Epithelial cell of prostate (primary cell): ENCODE measurements around the gene MISP.

ENCODE experiments used
- DNase-seq: peaks from one replicate; pipeline ENCODE4 v3.0.0-alpha.2; 2011; ENCODE audit warnings: low read depth, low spot score
- H3K27ac ChIP-seq: fragments of 450-650 bp; 2 replicates; pipeline ENCODE4 v1.5.1; 2017; ENCODE audit warnings: mild to moderate bottlenecking

MISP gene

GRCh38 chr19:795073-795611, 44.2 kb downstream of the MISP start:
- DNase-seq = no peak
- H3K27ac ChIP-seq = no peak overlapping the region

GRCh38 chr19:795691-796581, 45.0 kb downstream of the MISP start:
- no peak overlapping the region for H3K27ac ChIP-seq
- no peak for DNase-seq

- DNase-seq = peak; percentile 100
- peak within 1 kb of the TSS; percentile 95 for H3K27ac ChIP-seq
These were observed 46.0 kb downstream of the MISP start, which contains the start of gene PTBP1 for GRCh38 chr19:796692-797527. Gene PTBP1, plus strand, starts transcription at chr19:797452. Its CDS starts 46 bp downstream, at chr19:797498.

GRCh38 chr19:797528-798414, 46.9 kb downstream of the MISP start:
- H3K27ac ChIP-seq = peak overlapping the region; percentile 95
- peak; percentile 39 for DNase-seq

- no peak for DNase-seq
- peak overlapping the region; percentile 95 for H3K27ac ChIP-seq
These were observed 47.6 kb downstream of the MISP start for GRCh38 chr19:798415-799075.

GRCh38 chr19:799076-799881, 48.4 kb downstream of the MISP start:
- H3K27ac ChIP-seq = peak overlapping the region; percentile 95
- no peak for DNase-seq

DNA sequence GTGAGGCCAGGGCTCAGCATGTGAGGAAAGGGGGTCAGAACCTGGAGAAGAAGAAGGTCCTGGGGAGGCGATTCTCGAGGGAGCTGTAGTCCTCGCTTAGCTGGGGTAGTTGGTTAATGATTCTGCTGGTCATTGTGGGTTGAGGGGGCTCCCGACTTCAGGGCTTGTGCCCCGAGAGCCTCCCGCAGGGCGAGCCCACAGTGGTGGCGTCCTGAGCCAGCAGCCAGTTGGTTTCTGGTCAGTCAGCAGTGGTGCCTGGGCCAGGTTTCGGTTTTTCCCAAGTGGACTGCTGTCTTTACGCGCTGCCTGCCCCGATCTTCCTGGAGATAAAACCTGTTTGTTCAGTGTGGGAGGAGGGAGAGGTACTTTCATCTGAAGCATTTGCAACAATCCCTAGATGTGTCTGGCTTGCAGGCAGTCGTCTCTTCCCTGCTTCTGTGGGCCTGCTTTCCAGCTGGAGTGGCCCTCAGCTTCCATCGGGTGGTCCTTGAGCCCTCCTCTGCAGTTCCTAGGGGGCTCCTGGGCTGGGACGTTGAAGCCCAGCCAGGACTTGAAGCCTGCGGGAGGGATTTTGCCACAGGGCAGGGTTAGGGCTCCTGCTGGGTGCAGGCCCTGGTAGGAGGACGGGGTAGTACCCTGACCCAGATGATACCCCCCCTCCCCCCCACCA, 49.6 kb downstream of the MISP start:
- H3K27ac ChIP-seq = peak overlapping the region; percentile 95
- peak; percentile 60 for DNase-seq

DNA sequence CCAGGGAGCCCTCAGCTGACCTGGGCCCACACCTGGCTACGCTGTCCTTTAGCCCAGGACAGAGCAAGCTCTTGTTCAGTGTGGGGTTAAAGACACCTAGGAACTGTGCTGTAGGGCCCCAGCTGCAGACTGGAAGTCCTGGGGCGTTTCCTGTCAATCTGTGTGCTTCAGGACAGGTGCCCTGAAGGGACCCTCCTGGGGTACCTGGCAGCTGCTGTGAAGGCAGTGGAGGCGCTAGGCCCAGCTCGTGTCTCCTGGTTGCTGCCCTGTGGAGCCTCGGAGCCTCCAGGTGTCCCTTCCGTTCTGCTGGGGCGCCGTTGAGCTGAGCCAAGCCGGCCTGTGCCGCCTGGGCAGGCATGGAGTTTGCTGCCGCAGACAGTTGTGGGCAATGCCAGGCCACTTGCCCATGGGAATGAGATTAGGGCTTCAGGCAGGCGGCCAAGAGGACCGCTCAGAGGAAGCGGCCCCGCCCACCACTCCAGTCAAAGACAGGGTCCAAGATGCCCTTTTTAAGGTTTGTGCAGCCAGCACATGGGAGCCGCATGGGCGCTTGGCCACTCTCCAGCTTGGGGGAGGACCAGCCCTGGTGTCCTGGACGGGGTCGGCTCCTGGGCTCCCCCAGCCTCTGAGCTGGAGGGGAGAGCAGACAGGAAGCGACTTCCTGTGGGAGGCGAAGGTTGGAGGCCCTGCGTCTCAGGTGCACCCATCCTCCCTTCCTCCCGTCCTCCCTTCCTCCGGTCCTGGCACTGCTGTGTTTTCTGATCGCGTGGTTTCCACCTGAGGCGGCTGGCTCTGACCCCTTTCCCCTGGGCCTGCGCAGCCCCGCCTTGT, 50.3 kb downstream of the MISP start:
- H3K27ac ChIP-seq = peak overlapping the region; percentile 95
- DNase-seq = no peak

DNA sequence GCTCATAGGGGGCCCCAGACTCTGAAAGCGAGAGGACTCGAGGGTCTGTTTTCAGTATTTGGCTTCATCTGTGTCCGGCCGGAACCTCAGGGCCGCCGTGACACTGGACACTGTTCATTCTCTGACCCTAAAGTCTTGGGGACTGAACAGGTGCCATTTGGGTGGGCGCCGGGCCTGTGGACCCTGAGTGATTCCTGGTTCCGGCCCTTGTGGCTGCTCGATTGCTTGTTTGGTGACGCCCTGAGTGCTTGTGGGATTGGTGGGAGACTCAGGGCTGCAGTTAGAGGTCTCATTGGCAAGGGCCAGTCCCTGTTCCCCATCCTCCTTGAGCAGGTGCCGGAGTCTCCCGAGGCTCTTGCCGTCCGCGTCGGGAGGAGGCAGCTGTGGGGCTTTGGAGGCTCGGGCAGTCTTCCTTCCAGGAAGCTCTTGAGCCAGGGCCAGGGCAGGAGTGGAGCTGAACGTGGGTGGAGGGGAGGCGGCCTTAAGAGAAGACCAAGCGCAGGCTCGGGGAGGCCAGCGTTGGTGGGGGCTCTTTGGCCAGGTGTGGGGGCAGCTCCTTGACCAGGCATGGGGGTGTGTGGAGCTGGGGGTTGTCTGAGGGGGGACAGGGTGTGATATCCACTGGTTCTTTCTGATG, 51.1 kb downstream of the MISP start:
- no peak for DNase-seq
- H3K27ac ChIP-seq = peak overlapping the region; percentile 95

DNA sequence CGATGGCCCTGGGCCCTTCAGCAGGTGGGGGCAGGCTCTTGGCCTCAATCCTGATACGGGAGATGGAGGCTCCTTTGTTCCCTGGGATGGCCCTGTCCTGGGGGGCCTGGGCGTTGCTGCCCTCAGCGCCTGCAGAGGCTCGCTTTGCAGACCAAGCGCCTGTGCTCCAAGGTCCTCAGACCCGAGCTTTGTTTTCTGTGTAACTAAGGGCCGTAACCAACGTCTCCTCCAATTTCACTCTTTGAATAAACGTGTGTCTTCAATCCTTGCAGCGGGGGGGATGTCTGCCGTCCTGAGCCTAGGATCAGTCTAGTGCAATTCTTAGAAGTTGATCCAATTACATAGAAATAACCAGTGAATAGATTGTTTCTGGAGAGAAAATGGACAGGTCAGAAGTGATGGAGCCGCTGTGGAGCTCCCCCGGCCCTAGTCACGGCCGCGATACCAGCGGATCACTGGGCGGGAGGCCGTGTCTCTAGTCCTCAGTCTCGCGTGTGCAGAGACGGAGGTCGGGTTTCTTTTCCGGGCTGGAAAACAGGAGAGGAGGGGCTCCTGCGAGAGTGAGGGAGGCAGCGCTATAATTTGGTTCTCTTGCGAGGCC, 51.7 kb downstream of the MISP start:
- no peak for DNase-seq
- no peak overlapping the region for H3K27ac ChIP-seq

GRCh38 chr19:803099-803561, 52.2 kb downstream of the MISP start:
- DNase-seq = no peak
- no peak overlapping the region for H3K27ac ChIP-seq

DNA sequence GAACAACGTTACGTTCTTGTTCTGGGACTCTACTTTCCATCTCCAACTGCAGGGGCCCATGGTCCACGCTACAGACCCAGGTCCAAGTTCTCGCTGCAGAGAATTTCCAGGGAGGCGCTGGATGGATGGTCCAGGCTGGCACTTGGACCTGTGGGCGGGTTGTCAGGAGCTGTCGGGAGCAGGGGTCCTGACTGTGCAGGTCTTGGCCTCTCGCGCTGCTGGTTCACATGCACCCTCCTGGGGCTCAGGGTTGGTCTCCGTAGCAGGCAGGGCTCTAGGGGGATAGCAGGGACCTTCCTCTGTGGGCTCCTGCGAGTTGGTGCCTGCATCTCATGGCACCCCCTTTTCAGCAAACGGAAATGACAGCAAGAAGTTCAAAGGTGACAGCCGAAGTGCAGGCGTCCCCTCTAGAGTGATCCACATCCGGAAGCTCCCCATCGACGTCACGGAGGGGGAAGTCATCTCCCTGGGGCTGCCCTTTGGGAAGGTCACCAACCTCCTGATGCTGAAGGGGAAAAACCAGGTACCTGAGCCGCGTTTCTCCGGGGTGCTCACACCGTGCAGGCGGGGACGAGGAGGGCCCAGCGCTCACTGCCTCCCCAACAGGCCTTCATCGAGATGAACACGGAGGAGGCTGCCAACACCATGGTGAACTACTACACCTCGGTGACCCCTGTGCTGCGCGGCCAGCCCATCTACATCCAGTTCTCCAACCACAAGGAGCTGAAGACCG, 52.9 kb downstream of the MISP start:
- no peak overlapping the region for H3K27ac ChIP-seq
- no peak for DNase-seq

GRCh38 chr19:804419-805165, 53.7 kb downstream of the MISP start:
- no peak for DNase-seq
- H3K27ac ChIP-seq = no peak overlapping the region

- H3K27ac ChIP-seq = no peak overlapping the region
- no peak for DNase-seq
These were observed 54.2 kb downstream of the MISP start for GRCh38 chr19:805166-805551.
